Measurements from ENCODE around the gene CHST6. TPM values are rescaled to one million over a fixed set of nuclear protein-coding genes. Genes with fewer than 3 reads are reported as not detected.
"Not testable (repeated sequence)": the region's sequence is repeated elsewhere in the genome, so short reads cannot be mapped to it uniquely, and the experiment has no call there.

Gene CHST6
- total and polyA plus RNA-seq, 3 donors from 2014 or later, result 1.1 to 9.4 (median 6.1) TPM

GRCh38 chr16:75526032-75526790 is 31.0 kb upstream of the CHST6 start:
- intact Hi-C loops (cut with DNase I; ENCODE audit: low total_unique reads), result no loop called here
- Histone ChIP-seq H3K9me3 (no peaks in the 10 kb centered on the region), H3K4me3 (no peak overlapping the region), H3K27ac (no peak overlapping the region), H3K36me3 (ENCODE audit: low read depth, missing control alignments) (no peaks in the 10 kb centered on the region), H3K4me1 (no peaks in the 10 kb centered on the region), H3K27me3 (no peaks in the 10 kb centered on the region)
- WGBS, 2 donors, result 84 to 87% methylated on average over 4 to 5 of the region's 5 CpGs
- no peak for TF ChIP-seq CTCF (IDR thresholded peaks at IDR 0.05)
- no peak for TF ChIP-seq POLR2A (IDR thresholded peaks at IDR 0.05)
- no peak for DNase-seq

- 82 to 91% methylated on average over 6 of the region's 6 CpGs for whole genome bisulfite sequencing, 2 donors
- Histone ChIP-seq H3K4me3 (no peak overlapping the region), H3K4me1 (peaks cover 4% of the 10 kb centered on the region), H3K9me3 (no peaks in the 10 kb centered on the region), H3K36me3 (ENCODE audit: low read depth, missing control alignments) (no peaks in the 10 kb centered on the region), H3K27me3 (no peaks in the 10 kb centered on the region), H3K27ac (no peak overlapping the region)
- intact Hi-C loops (cut with DNase I; ENCODE audit: low total_unique reads), result no loop called here
- TF ChIP-seq CTCF (IDR thresholded peaks at IDR 0.05) (no peak), POLR2A (IDR thresholded peaks at IDR 0.05) (no peak)
- DNase-seq, result no peak
Observed at GRCh38 chr16:75519175-75519574, 23.9 kb upstream of the CHST6 start.

- H3K36me3 ChIP-seq (ENCODE audit: low read depth, missing control alignments); H3K9me3 ChIP-seq; intact Hi-C loops (cut with DNase I; ENCODE audit: low total_unique reads); H3K4me1 ChIP-seq; H3K27me3 ChIP-seq: not testable (repeated sequence)
- WGBS, 2 donors, result 5 to 16% methylated on average over 11 to 32 of the region's 42 CpGs
- peak overlapping the region; percentile 97 to 98 for H3K4me3 ChIP-seq
- peak overlapping the region; percentile 97 to 98 for H3K27ac ChIP-seq
- peak; percentile 34 for DNase-seq
Observed at GRCh38 chr16:75516189-75516966, 21.1 kb upstream of the CHST6 start.

- Histone ChIP-seq H3K9me3 (no peaks in the 10 kb centered on the region), H3K27me3 (no peaks in the 10 kb centered on the region), H3K4me3 (no peak overlapping the region), H3K27ac (no peak overlapping the region), H3K4me1 (peaks cover 4% of the 10 kb centered on the region), H3K36me3 (ENCODE audit: low read depth, missing control alignments) (no peaks in the 10 kb centered on the region)
- no peak for DNase-seq
- TF ChIP-seq CTCF (IDR thresholded peaks at IDR 0.05), result no peak
- no peak for TF ChIP-seq POLR2A (IDR thresholded peaks at IDR 0.05)
- 88 to 93% methylated on average over 11 of the region's 11 CpGs for WGBS, 2 donors
- intact Hi-C loops (cut with DNase I; ENCODE audit: low total_unique reads), result no loop called here
Observed at GRCh38 chr16:75514296-75514695, 19.1 kb upstream of the CHST6 start.

- intact Hi-C loops (cut with DNase I; ENCODE audit: low total_unique reads), result no loop called here
- Histone ChIP-seq H3K36me3 (ENCODE audit: low read depth, missing control alignments) (no peaks in the 10 kb centered on the region), H3K27ac (no peak overlapping the region), H3K4me3 (no peak overlapping the region), H3K4me1 (no peaks in the 10 kb centered on the region), H3K9me3 (no peaks in the 10 kb centered on the region), H3K27me3 (no peaks in the 10 kb centered on the region)
- WGBS, 2 donors, result 51 to 61% methylated on average over 7 of the region's 7 CpGs
- DNase-seq, result no peak
- no peak for TF ChIP-seq POLR2A (IDR thresholded peaks at IDR 0.05)
Observed at GRCh38 chr16:75506574-75506973, 11.3 kb upstream of the CHST6 start.
